MM.1S (cell line): ENCODE measurements around the gene GNAS-AS1.

Experiments
- DNase-seq: peaks from one replicate; pipeline ENCODE4 v3.0.0-alpha.2; 2015
- H2AFZ ChIP-seq: fragments of 300-600 bp; sonication (generic); 2 replicates; pipeline ENCODE4 v1.6.0; 2016; ENCODE audit warnings: antibody characterized with exemption, low read length
- H3F3A ChIP-seq: fragments of 300-600 bp; sonication (generic); 2 replicates; pipeline ENCODE4 v1.6.1; 2016; ENCODE audit warnings: mild to moderate bottlenecking, antibody characterized with exemption, low read length, moderate library complexity, mixed read lengths; ENCODE audit not compliant: insufficient read depth
- H3K27ac ChIP-seq: fragments of 300-600 bp; sonication (generic); 2 replicates; pipeline ENCODE4 v1.5.1; 2016; ENCODE audit warnings: mild to moderate bottlenecking, low read length
- H3K27me3 ChIP-seq: fragments of 300-600 bp; sonication (generic); replicated peaks from 2 replicates; pipeline ENCODE4 v1.6.0; 2016; ENCODE audit warnings: low read length; ENCODE audit not compliant: insufficient read depth
- H3K36me3 ChIP-seq: fragments of 300-600 bp; sonication (generic); replicated peaks from 2 replicates; pipeline ENCODE4 v1.6.1; 2016; ENCODE audit warnings: mild to moderate bottlenecking, low read length, mixed read lengths; ENCODE audit not compliant: insufficient read depth
- H3K4me1 ChIP-seq: fragments of 300-600 bp; sonication (generic); 2 replicates; pipeline ENCODE4 v1.6.1; 2016; ENCODE audit warnings: low read length, mixed read lengths
- H3K4me2 ChIP-seq: fragments of 300-600 bp; sonication (generic); 2 replicates; pipeline ENCODE4 v1.6.0; 2016; ENCODE audit warnings: low read depth, low read length
- H3K4me3 ChIP-seq: fragments of 300-600 bp; sonication (generic); 2 replicates; pipeline ENCODE4 v1.5.1; 2016; ENCODE audit warnings: low read length, mixed read lengths
- H3K79me2 ChIP-seq: fragments of 300-600 bp; sonication (generic); 2 replicates; pipeline ENCODE4 v1.6.1; 2016; ENCODE audit warnings: mixed run types, low read length, mixed read lengths
- H3K9ac ChIP-seq: fragments of 300-600 bp; sonication (generic); 2 replicates; pipeline ENCODE4 v1.6.1; 2016; ENCODE audit warnings: low read length, mixed read lengths
- H3K9me2 ChIP-seq: fragments of 300-600 bp; sonication (generic); replicated peaks from 2 replicates; pipeline ENCODE4 v1.6.1; 2016; ENCODE audit warnings: mild to moderate bottlenecking, low read length, mixed read lengths; ENCODE audit not compliant: insufficient read depth
- H3K9me3 ChIP-seq: fragments of 300-600 bp; sonication (generic); replicated peaks from 2 replicates; pipeline ENCODE4 v1.6.1; 2016; ENCODE audit warnings: mild to moderate bottlenecking, low read length, mixed read lengths; ENCODE audit not compliant: insufficient read depth
- H4K20me1 ChIP-seq: fragments of 300-600 bp; sonication (generic); 2 replicates; pipeline ENCODE4 v1.6.1; 2016; ENCODE audit warnings: mild to moderate bottlenecking, low read length, moderate library complexity, mixed read lengths; ENCODE audit not compliant: insufficient read depth
- EZH2 ChIP-seq: fragments of 300-600 bp; sonication (generic); optimal IDR thresholded peaks from 2 replicates; pipeline ENCODE3; 2017; ENCODE audit warnings: low read depth, mild to moderate bottlenecking, antibody characterized with exemption, low read length, mixed read lengths
- EZH2phosphoT487 ChIP-seq: fragments of 300-600 bp; sonication (generic); IDR thresholded peaks from 2 replicates; pipeline ENCODE4 v1.6.1; 2018; ENCODE audit warnings: antibody characterized with exemption, low read length
- TF ChIP-seq, protein P1 (sequence below): fragments of 300-600 bp; sonication (generic); IDR thresholded peaks from 2 replicates; pipeline ENCODE4 v1.5.1; 2016; ENCODE audit warnings: antibody characterized with exemption, low read length, mixed read lengths

GNAS-AS1 gene

DNA sequence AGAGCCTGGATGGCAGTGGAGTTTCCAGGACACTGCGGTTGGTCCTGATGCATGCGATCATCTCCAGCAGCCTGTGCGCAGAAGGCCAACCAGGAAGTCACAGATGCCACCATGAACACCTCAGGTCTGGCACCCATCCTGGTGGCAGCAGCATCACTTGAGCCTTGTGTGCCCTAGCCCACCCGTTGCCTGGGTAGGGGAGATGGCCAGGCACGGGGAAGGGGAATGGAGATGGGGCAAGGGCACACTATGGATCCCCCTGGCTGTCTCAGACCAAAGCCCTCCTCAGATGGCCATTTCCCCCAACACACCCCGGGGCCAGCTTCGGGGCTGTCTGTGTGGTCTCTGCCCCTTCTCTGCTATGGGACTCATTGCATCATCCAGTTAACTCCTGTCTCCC lies 58.3 kb downstream of the GNAS-AS1 start:
- H3K4me1 ChIP-seq: no peaks in the 10 kb centered on the region
- H3K4me2 ChIP-seq: no peak overlapping the region

DNA sequence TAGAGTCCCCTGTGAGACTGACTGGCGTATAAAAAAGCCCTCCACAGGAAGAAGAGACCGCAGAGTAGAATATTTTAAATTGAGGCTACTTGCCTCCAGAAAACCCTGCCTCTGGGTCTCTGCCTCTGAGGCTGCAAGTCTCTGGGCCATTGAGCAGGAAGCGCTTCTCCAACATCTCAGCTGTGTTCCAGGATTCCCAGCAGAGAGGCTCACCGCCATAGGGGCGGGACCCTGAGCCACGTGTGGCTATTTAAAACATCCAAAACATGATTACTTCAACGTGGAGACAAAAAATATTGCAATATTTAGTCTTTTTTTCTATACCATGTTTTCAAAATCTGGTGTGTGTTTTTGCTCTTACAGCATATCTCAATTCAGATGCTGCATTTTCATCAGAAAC lies 59.4 kb downstream of the GNAS-AS1 start:
- no peaks in the 10 kb centered on the region for H3F3A ChIP-seq
- H3K79me2 ChIP-seq: no peaks in the 10 kb centered on the region
- H3K4me1 ChIP-seq: no peaks in the 10 kb centered on the region
- no peaks in the 10 kb centered on the region for H3K36me3 ChIP-seq
- no peak overlapping the region for H3K4me2 ChIP-seq
- H3K9me3 ChIP-seq: no peaks in the 10 kb centered on the region
- H3K9me2 ChIP-seq: no peaks in the 10 kb centered on the region
- H3K9ac ChIP-seq: no peak overlapping the region
- no peak overlapping the region for H3K4me3 ChIP-seq
- no peak overlapping the region for H3K27ac ChIP-seq
- no peaks in the 10 kb centered on the region for H4K20me1 ChIP-seq
- peaks cover 96% of the 10 kb centered on the region for H3K27me3 ChIP-seq
- TF ChIP-seq EZH2phosphoT487 (no peak), EZH2 (no peak)
- TF ChIP-seq, protein P1, sequence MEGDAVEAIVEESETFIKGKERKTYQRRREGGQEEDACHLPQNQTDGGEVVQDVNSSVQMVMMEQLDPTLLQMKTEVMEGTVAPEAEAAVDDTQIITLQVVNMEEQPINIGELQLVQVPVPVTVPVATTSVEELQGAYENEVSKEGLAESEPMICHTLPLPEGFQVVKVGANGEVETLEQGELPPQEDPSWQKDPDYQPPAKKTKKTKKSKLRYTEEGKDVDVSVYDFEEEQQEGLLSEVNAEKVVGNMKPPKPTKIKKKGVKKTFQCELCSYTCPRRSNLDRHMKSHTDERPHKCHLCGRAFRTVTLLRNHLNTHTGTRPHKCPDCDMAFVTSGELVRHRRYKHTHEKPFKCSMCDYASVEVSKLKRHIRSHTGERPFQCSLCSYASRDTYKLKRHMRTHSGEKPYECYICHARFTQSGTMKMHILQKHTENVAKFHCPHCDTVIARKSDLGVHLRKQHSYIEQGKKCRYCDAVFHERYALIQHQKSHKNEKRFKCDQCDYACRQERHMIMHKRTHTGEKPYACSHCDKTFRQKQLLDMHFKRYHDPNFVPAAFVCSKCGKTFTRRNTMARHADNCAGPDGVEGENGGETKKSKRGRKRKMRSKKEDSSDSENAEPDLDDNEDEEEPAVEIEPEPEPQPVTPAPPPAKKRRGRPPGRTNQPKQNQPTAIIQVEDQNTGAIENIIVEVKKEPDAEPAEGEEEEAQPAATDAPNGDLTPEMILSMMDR: no peak
- no peak for DNase-seq
- no peak overlapping the region for H2AFZ ChIP-seq

More for the DNA sequence above, 58.3 kb downstream of the GNAS-AS1 start:
- Histone ChIP-seq H4K20me1 (no peaks in the 10 kb centered on the region), H2AFZ (no peak overlapping the region), H3K9me2 (no peaks in the 10 kb centered on the region), H3K4me3 (no peak overlapping the region), H3K36me3 (no peaks in the 10 kb centered on the region), H3F3A (no peaks in the 10 kb centered on the region), H3K27me3 (peaks cover 96% of the 10 kb centered on the region), H3K27ac (no peak overlapping the region), H3K9ac (no peak overlapping the region), H3K9me3 (no peaks in the 10 kb centered on the region), H3K79me2 (no peaks in the 10 kb centered on the region)
- no peak for DNase-seq
- TF ChIP-seq EZH2: no peak
- no peak for TF ChIP-seq EZH2phosphoT487
- TF ChIP-seq, protein P1: no peak

DNA sequence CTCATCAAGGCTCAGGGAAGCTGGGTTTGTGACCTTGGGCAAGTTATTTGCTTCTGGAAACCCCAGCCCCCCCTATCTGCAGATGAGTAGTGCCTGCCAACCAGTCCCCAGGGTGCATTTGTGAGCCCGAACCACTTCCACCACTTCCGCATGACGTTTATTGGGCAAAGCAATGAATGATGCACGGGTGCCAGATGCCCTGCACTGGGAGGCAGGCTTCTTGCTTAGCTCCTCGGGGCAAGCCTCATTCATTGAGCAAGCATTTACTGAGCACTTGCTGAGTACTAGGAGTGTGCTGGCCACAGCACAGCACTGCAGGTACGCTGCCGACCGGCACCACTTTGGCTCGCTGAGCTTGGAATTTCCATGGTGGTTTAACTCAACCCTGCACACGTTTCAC lies 60.2 kb downstream of the GNAS-AS1 start:
- Histone ChIP-seq H3K27ac (no peak overlapping the region), H3K9me2 (no peaks in the 10 kb centered on the region), H3K36me3 (no peaks in the 10 kb centered on the region), H3K9me3 (no peaks in the 10 kb centered on the region), H3K9ac (no peak overlapping the region), H3K4me3 (no peak overlapping the region), H4K20me1 (no peaks in the 10 kb centered on the region), H3F3A (no peaks in the 10 kb centered on the region), H2AFZ (no peak overlapping the region), H3K79me2 (no peaks in the 10 kb centered on the region), H3K4me2 (no peak overlapping the region), H3K27me3 (peaks cover 94% of the 10 kb centered on the region), H3K4me1 (no peaks in the 10 kb centered on the region)
- TF ChIP-seq EZH2phosphoT487: no peak
- TF ChIP-seq, protein P1: no peak
- no peak for TF ChIP-seq EZH2
- no peak for DNase-seq
